Measurements from ENCODE around the gene RAD23A.

- TF ChIP-seq CTCF (IDR thresholded peaks at IDR 0.05) (no peak), POLR2A (IDR thresholded peaks at IDR 0.05) (no peak)
Measured at GRCh38 chr19:12932392-12933286, 13.0 kb upstream of the RAD23A start.
